ENCODE measurements around the gene BCAS1.

GRCh38 chr20:54111460-54111859, 41.1 kb upstream of the BCAS1 start:
- TF ChIP-seq CTCF (IDR thresholded peaks at IDR 0.05) (no peak), EZH2 (IDR thresholded peaks at IDR 0.05; ENCODE audit: borderline replicate concordance, insufficient read depth, low read depth, low read length, poor library complexity, severe bottlenecking) (no peak)

All from B cell (primary cell).